SW 1271 (cell line): Measurements from ENCODE around the gene TFF1.

Source experiments
- DNase-seq, 2 experiments: peaks; one replicate each; lab custom pipeline; 2025; lab: John Stamatoyannopoulos, UW

TFF1 gene

DNA sequence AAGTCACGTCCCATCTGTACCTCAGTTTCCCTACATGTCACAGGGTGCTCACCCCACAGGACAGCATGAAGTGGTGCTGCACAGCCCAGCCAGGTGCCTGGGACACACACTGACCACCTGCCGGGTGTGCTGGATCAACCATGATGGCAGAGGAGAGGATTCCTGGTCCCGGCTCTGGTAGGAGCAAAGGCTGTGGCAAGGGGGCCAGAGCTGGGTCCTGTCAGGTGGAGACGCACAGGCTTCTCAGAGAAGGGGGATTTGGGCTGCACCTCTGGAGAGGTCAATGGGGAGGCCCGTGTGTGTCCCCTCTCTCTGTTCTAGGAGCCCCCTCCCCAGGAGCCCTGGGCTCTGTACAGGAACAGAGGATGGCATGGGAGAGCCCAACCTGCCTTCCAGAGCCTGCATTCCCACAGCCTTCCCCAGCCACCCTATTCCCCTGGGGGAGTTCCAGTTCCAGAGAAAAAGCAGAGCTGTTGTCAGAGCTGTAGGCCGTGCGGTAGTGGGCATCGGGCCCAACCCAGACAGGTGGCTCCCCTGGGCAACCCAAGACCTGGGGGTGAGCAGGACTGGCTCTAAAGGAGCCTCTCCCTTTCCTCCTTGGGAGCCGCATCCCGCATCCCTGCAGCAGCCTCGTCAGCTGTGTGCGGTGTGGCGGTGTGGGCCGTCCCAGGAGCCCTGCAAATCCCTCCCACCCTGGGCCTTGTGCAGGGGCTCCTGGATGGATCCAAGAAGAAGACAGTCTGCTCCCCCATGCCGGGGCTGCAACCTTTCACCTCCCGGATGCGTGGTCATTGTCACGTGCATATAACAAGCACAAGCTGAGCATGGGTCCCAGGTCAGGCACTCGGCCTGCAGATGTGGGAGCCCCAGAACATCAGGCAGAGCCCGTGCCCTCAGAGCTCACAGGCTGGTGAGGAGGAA, 48.2 kb downstream of the TFF1 start:
- no peak for DNase-seq

DNA sequence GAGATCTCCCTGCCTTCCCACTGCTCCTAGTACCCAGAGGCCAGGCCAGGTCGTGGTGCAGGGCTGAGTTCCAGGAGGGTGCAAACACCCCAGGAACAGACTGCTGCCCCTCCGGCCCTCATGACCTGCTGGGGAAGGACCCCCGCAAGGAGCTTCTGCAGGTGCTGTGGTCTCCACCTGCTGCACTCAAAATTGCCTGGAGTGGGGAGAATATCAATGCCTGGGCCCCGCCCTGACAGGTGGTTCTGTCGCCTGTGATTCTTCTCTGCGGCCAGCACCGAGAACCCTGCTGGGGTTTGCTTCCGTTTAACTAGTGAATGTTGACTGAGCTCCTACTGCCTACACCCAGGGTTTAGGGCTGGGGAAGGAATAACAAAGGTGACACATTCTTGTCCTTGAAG, 49.0 kb downstream of the TFF1 start:
- no peak for DNase-seq

DNA sequence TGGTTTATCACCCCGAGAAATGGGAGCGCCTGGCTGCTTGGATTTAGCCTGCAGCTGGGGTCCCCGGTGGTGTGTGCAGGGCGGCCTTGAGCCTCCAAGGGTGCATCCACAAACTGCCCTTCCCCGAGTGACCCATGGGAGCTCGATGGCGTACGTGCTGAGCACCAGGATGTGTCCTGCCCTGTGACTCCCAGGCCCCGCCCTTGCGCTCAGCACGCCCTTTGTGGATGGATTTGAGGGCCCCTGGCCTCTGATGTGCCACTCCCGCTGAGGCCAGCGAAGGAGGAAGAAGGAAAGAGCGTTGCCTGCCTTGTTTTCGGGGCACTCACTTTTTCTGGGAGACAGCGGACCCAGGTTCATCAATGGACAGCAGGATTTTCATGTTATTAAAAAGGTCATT, 49.4 kb downstream of the TFF1 start:
- no peak for DNase-seq

DNA sequence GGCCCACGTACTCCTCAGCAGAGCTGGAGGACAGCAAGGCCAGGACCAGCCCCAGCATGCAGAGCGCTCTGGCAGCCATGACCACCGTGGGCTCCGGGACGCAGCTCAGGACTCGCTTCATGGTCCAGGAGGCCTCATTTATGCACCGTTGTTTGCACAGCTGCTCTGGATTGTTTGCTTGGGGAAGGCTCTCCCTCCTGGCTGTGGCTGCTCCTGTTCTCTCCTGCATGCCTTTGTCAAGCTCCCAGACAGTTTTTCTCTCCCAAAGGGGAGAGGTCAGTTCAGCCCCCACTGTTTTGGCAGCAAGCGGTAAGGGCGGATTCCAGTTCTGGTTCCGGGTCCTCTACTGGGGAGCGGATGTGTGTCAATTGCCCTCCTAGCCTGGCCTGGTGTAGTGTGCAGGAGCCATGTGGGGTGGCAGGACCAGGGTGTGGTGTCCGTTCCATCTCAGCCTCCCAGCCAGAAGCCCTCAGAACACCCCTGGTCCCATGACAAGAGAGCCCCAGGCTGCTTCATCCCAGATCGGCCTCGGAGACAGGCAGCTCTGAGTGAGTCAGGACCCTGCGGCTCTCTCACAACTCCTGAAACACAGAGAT, 50.9 kb downstream of the TFF1 start, which contains the start of gene TFF3:
TFF3 (minus strand) TSS at position 114 of the 596 bp plus-strand sequence; CDS start at position 79, 35 bp downstream.
- DNase-seq: no peak

DNA sequence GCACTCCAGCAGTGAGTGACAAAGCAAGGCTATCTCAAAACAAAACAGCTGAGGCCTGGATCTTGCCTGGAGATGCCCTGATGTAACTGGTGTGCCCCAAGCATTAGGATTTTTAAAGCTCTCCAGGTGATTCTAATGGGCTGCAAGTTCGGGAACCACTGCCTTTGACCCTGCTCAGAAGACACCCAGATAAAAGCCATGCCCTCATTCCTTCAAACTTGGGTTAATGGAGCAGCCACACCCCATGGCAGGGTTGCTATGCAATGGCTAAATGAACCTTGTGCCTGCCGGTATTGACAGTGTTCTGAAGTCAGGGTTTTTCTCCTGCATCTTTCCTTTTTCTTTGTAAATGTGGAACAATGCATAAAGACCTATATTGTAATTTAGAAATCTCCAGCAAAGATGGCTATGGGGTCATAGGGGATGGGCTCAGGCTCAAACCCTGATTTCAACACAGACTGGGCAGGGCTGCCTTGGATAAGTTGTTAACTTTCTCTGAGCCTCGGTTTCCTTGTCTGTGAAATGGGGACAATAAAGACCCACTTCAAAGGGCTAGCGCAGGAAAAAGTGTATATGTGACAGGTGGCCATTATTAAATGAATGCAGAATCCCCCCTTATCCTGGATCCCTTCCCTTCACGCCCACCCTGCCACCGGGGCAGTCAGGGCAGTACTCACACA, 51.6 kb downstream of the TFF1 start:
- DNase-seq: no peak

DNA sequence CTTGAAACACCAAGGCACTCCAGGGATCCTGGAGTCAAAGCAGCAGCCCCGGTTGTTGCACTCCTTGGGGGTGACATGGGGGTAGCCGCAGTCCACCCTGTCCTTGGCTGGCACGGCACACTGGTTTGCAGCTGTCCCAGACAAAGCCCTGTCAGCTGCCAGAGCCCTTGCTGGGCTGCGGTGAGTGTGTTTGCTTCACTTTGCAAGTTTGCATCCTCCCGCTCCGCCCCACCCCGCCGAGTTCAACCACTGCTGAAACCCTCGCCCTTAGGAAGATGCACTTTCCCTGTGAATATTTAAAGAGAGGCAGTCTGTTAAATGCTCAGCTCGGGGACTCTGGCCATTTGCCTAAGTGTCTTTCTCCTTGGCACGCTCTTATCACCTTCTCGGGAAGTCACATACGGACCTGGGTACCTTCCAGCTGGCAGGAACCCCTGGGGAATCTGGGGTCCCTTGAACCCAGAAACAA, 52.8 kb downstream of the TFF1 start:
- DNase-seq: no peak

DNA sequence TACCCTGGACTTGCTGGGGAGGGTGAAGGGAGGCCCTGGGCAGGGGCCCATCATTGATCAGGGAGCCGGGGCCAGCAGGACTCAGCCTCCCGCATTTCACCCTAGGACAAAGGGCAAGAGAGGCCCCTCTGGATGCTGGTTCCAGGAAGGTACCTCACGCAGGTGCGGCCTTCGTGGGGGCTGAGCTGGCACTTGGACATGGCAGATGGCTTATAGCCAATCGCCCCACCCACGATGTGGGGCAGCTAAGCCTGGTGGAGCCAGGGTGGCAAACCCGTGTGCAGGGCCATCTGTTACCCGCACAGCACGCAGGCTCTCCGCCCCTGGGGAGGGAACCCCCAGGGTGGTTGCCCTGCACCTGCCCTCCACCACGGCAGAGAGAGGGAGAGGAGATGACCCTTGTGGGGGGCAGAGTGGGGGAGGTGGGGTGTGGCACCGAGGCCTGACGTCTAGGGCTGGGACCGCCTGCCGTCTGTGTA, 53.7 kb downstream of the TFF1 start:
- no peak for DNase-seq
